Left kidney (tissue), 2 donors: ENCODE measurements around the gene CRB2. TPM values are rescaled to one million over a fixed set of nuclear protein-coding genes. Genes with fewer than 3 reads are reported as not detected.
"Not testable (repeated sequence)": the region's sequence is repeated elsewhere in the genome, so short reads cannot be mapped to it uniquely, and the experiment has no call there.

Experiments
- DNase-seq: peaks from one replicate; pipeline ENCODE4 v3.0.0-alpha.2; 2013
- polyA plus RNA-seq: library from polyadenylated mRNA; unstranded; fragments of 120-200 nt; gene quantifications from one replicate; pipeline ENCODE4 v1.2.1, GENCODE V29; 2013; ENCODE audit not compliant: insufficient read length

Gene CRB2
- polyA plus RNA-seq, 1 donor, result 20.3 TPM

DNA sequence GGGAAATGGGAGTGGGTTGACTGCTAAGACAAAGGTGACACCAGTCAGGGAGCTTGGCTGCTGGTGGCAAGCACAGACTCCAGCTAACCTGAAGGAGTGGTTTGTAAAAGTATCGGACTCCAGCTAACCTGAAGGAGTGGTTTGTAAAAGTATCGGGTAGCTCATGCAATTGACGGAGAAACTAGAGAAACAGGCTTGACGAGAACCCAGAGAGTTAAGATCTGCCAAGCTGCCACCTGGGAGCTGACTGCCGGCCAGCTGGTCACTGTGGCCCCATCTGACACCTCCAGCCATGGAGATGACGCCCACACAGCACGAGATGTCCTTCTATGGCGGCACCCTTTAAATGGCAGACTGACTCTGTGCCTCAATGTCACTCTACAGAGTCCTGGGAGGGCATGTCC, 28.3 kb upstream of the CRB2 start:
- peak; percentile 81 for DNase-seq

DNA sequence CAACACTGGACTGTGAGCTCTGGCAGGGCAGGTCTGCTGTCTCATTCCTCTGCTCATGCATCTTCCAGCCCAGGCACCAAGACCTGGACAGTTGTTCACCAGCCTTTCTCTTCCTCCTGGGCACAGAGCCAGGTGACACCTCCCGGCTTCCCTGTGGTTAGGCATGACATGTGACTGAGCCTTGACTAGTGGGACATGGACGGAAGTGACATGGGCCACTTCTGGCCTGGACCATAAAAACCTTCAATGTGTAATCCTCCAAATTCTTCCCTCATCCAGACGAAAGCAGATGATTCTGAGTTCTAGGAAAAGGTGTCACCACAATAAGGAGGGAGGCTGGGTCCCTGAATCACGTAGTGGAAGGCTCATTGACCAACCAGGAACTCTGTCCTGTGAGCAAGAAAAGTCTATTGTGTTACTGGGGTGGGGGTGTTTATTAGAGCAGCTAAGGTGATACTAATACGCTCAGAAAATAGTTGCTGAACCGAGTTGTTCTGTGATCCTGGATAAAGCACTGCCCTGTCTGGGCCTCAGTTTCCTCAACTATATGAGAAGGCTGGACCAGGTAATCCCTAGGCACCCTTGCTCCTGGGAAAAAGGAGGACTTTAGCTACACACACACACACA, 26.6 kb upstream of the CRB2 start:
- DNase-seq, result no peak

DNA sequence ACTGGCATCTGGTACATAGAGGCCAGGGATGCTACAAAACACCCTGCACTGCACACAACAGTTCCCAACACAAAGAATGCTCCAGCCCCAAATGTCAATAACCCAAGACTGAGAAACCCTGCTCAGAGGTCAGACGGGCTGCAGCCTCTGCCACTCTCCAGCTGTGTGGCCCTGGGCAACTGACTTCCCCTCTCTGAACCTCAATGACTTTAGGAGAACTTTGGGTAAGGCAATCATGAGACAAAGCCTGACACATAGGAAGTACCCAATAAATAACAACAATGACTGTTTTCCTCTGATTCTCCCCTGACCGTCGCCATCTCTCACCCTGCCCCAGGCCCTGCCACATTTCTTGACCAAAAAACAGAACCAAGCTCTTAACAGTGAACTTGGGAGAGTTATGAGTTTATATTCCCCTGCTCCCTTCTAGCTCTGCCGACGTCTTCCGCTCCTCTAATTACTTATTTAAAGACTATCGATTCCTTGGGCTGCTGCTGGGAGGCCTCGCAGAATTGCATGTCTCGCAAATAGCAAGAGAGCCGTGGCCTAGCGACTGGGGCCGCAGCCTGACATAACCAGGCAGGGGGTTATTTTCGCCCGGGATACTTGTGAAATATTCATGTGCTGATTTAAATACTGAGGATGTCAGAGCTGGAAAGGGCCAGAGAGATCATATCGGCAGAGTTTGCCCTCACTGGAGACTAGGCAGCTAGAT, 24.5 kb upstream of the CRB2 start:
- no peak for DNase-seq

DNA sequence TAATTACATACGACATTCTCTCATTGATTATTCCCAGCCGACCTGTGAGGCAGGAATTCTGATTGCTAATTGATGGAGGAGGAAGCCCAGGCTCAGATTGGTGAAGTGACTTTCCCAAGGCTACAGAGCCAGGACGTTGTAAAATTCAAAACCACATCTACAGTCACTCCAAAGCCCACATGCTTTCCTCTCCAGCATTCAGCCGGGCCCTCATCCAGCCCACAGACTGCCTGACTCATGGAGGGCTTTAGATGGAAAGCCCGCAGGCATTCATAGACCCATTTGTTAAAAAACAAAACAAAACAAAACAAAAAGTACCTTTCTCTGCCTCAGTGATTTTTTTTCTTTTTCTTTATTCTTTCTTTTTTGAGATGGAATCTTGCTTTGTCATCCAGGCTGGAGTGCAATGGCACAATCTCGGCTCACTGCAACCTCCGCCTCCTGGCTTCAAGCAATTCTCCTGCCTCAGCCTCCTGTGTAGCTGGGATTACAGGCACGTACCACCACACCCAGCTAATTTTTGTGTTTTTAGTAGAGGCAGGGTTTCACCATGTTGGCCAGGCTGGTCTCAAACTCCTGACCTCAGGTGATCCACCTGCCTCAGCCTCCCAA, 22.8 kb upstream of the CRB2 start:
- DNase-seq, result not testable (repeated sequence)

DNA sequence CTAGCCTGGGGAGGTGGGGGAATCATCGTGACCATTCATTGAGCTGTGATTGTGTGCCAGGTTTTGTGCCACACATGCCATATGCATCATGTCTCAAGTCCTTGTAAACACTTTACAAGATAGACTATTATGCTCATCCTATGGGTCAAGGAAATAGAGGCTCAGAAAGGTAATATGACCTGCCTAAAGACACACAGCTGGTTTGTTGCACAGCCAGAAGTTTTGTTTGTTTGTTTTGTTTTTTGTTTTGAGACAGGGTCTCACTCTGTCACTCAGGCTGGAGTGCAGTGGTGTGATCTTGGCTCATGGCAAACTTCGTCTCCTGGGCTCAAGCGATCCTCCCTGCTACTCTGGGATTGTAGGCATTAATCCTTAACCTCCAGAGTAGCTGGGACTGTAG, 21.4 kb upstream of the CRB2 start:
- no peak for DNase-seq

DNA sequence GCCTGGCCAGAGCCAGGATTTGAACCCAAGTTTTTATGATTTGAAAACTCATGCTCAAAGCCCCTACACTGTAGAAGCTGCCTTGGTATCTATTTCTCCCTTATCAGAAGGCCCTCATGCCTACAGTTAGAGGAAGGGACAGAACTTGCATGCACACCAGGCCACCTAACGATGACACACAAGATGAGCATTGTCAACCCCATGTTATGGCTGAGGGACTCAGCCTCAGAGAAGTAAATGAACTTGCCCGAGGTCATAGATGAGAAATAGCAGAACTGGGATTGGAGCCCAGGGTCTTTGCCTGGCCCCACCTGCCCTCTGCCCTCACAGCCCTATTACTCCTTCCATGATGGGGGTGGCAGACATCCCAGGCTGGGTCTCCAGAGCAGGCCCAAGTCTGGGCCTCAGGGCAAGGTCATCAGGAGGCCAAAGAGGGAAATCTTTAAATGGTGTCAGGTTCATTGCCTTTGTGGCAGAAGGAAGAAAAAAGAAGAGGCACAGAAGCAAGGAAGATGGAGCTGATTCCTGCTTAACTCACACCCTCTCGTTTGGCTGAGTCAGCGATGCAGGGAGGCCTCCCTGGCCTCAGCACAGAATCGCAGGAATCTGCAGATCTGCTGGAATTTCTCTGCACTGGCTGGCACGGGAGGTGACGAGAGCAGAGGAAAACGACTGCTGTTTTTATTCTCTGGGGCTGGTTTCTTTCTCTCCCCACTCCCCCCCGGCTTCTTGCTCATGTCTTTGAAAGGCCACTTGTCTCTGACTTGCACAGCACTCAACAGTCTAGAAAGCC, 20.6 kb upstream of the CRB2 start:
- DNase-seq, result peak; percentile 66

DNA sequence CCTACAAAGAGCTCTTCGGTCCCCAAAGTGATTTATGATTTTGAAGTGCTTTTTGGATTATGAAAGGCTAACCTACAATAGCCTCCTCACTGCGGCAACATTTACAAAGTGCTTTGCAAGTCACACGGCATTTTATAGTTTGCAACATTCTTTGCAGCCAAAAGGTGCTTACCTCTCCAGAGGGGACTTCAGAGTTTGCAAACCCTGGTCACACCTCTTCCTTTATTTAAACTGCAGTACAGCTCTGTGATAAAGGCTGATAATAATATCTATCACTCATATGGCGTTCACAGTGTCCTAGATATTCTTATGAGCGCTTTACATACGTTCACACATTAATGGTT, 20.0 kb upstream of the CRB2 start:
- no peak for DNase-seq

DNA sequence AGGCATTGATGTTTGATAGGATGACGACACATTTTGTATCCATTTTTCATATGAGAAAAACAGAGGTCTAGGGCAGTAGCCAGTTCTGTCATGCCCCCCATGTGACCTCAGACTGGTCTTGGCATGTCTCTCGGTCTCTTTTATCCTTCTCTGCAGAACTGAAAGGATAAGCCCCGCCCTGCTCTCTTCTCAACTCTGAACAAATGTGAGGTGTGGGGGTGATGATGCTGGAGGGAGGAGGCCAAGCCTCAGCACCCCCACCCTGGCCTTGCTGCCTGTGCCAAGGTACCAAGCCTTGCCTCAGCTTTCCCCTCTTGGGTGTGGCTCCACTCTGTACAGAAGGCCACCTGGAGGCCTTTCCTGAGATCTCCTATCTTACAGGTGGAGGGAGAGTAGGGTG, 19.5 kb upstream of the CRB2 start:
- no peak for DNase-seq

DNA sequence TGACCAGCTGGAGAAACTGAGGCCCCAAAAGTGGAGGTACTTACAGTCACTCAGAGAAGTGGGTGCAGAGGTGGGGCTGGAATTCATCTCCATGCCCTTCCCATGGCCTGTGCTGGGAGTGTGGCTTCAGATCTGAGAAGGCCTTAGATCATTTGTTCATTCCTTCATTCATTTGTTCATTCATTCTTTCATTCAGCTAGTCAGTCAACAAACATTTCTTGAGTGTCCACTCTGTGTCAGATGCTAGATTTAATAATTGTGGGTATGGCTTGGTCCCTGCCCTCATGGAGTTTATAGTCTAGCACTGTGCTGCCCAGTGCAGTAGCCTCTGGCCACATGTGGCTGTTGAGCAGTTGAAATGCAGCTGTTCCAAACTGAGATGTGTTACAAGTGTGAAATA, 19.0 kb upstream of the CRB2 start:
- no peak for DNase-seq

DNA sequence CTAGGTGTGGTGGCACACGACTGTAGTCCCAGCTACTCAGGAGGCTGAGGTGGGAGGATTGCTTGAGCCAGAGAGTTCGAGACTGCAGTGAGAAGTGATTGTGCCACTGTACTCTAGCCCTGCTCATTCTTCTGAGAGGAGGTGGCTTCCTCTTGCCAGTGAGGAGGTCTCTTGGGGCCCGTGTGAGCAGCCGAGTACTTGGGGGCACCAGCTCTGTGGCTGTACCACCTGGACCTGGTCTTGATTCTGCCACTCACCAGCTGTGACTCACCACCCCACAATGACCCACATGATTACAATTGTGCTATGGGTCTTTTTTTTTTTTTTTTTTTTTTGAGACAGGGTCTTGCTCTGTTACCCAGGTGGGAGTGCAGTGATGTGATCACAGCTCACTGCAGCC, 18.0 kb upstream of the CRB2 start:
- DNase-seq, result no peak

DNA sequence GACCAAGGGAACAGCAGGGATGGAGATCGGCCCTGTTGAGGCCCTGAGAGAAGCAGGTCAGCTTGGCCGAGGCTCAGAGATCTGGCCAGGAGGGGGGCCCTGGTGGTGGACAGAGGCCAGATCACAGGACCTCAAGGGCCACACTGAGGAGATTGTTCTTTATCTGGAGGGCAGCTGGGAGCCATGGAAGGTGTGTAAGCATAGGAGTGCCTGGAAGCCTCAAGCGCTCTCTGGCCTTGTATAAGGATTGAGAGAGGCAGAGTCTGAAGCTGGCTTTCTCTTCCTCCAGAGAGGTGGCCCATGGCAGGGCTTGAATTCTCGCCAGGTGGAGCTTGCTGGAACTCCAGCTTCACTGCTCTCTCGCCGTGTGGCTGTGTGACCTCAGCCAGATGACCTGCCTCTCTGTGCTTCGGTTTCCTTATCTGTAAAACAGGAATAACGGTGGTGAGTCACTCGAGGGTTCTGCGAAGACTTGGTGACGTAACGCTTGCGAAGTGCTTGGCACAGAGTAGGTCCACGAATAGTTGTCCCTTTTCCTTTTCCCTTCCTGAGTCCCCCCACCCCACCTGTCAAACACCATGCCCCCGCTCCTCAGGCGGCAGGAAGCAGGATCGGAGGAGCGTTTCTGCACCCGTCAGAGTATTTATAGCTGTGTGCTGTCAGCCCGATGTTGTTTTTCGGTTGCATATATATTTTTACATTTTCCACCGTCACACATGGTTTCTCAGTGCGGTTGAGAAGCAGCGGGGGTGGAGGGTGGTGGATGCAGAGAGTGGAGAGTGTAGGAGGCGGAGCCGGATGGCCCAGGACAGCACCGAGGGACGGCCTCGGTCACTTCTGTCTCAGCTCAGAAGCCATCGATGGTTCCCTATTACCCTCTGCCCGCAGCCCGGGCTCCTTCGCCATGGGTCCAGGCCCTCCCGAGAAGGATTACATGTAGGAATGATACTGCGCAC, 17.0 kb upstream of the CRB2 start:
- DNase-seq, result no peak

DNA sequence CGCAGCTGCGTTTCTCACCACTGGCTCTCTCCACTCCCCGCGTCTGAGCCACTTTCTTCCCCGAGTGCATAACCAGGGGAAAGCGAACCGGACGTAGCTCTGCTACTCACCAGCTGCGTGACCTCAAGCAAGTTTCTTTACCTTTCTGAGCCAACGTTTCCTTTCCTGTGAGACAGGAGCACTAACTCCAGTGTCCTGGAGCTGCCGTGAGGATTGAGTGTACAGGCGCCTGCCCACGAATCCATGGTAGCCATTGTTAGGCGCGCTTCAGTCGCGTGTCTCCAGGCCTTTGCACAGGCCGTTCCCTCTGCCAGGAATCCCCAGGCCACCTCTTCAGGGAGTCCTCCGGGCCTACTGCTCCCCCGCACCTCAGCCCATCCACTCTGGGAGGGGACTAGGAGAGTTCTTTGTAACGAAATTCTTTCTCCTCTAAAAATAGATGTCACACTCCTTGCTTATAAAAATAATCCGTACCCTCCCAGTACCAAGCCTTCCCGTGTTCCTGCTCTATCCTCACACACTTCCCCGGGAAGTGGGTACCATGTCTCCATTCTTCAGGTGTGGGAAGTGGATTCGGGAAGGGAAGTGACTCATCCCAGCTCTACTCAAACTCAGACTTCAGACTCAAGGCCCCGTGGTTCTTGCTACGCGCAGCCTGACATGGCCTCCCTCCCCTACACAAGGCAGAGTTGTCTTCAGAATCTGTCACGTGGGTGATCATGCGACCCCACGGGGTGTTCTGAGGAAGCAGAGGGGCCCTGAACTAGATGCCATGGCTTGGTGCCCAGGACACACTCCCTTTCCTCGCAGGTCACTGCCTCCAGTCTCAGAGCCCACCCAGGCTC, 16.1 kb upstream of the CRB2 start:
- no peak for DNase-seq

DNA sequence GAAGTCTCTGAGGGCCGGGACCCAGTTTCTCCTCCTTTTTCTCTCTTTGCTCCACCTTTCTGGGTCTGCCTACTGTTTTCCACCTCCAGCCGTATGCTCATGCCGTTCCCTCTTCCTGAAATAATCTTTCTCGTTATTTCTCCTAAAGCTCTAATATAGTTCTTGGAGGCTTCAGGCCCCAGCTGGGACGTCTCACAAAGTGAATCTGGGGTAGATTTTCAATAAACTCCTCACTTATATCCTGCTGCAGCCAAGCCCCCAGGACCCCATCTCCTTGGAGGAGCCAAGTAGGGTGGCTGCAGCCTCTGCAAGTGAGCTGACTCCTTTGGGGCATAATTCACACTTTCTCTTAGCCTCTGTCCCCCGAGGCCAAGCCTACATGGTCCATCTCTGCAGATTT, 14.2 kb upstream of the CRB2 start:
- DNase-seq, result no peak

DNA sequence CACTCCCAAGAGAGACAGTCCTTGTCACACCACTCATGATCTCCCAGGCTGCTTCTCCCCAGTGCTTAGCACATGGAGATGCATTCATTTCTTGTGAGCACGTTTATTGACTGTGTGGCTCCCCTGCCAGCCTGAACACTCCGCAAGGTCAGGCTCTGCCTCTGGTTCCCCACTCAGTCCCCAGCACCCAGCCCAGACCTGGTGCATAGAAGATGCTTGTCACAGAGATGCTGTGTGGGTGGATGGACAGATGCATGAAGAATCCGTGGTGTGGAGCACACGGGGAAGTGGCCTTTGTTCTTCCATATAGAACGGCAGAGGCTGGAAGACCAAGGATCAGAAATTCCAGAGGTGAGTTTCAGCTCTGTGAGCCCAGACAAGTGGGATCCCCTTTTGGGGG, 13.8 kb upstream of the CRB2 start:
- DNase-seq, result no peak

DNA sequence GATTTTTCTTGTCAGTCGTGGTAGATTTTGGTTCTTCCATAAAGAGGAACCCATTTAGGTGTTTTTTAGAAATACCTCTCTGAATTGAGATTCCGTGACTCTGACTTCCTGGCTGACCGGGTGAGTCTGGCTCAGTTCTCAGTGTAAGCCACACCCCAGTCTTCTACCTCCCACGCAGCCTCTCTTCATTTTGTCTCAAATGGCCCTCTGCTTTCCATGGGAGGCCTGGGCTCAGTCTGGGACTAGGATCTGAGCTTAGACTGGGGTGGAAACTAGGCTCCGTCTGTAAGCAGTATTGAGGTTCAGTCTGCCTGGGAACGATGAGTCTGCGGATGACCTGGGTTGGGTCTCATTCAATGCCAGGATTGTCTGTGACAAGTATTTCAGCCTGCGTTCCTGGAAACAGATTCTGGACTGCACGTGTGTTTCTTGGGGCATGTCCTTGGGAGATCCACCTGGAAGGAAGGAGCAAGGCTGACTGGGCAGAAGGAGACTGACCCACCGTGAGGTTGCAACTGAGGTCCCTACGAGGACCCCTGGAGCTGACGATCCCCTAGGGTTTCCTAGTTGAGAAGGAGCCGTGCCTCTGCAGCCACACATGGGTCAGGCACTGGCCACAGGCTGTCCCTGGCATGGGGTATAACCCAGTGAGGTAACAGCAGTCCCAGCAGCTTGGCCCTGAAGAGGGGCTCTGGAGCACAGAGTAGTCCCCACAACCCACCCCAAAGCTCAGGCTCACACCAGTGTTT, 12.4 kb upstream of the CRB2 start:
- no peak for DNase-seq

DNA sequence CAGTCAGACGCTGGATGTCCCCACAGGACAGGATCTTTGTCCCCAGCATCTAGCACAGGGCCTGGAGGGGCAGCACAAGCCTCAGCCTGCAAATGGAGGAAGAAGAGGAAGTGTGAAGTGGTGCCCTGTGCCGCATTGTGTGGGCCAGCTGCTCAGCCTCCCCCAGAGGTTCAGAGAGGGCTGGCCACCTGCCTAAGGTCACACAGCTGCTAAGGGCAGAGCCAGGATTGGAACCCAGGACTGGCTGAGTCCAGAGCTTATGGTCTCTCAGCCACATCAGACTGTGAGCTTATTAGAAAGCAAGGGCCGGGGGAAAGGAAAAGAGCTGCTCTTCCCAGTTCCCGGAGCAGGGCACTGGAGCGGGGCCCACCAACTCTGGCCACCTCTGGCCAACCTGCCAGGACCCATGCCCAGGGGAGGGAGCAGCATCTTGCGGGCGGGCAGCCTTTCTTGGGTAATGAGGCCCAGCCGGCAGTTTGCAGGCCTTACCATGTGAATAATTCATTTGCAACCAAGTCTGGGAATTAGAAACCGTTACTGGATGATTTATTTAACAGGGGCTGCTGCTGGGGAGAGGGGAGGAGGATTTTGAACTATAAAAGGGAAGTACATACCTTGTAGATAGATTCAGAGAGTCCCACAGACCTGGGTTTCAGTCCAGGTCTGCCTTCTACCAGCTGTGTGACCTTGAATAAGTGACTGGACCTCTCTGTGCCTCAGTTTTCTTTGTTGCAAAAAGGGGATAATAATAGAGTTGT, 11.6 kb upstream of the CRB2 start:
- no peak for DNase-seq

DNA sequence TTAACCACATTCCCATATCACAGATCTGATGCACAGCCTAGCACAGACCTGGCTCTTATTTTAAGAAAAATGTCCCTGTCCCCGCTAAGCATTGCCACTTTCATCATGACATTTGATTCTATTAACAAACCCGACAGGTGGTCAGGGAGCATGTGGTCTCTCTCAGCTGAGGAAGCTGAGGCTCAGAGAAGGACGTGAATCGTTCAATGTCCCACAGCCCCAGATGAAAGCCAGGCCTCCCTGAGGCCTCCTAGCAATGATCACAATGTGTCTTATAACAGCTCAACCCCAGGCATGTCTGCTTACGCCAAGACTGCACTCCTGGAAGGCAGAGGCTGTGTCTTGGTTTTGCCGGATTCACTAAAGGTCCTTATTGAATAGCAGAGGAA, 10.4 kb upstream of the CRB2 start:
- DNase-seq, result no peak

DNA sequence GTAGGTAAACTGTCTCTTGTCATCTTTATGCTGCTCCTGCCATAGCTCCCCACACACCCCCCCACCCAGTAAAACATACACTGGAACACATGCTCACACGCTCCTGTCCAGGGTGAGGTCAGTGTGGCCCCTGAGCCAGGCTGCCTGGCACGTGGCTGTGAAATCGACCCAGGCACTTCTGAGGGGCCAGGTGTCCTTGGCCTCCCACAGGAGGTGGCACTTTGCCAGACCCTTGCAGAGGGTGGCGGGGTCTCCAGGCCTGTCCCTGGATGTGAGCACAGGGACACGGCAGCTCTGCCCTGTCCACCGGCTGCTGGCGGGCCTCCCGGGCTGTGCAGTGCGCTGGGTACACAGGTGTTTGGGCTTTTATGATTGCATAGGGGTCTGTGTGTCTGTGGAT, 10.0 kb upstream of the CRB2 start:
- no peak for DNase-seq

DNA sequence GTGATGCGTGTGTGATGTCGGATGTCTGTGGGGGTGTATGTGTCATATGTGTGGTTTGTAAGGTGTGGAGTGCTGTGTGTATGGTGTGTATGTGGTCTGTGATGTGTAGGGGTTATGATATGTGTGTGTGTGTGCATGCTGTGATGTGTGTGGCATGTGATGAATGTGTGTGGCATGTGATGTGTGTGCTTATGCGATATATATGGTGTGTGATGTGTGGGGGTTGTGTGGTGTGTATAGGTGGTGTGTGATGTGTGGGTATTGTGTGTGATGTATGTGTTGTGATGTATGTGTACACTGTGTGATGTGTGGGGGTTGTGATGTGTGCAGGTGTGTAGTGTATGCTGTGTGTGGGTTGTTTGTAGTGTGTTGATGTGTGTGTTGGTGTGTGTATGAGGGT, 9.2 kb upstream of the CRB2 start:
- DNase-seq, result no peak
